Measurements from ENCODE around the gene ZFYVE21.

ZFYVE21 gene

GRCh38 chr14:103705504-103706284 lies 9.9 kb upstream of the ZFYVE21 start:
- no peak for DNase-seq (ENCODE audit: low read depth in 2 of 2)

- no peak for DNase-seq (ENCODE audit: low read depth in 2 of 2)
Measured at GRCh38 chr14:103706551-103707328, 8.9 kb upstream of the ZFYVE21 start.

- no peak for DNase-seq (ENCODE audit: low read depth in 2 of 2)
Measured at GRCh38 chr14:103707329-103708263, 8.0 kb upstream of the ZFYVE21 start.

GRCh38 chr14:103708750-103709187 lies 6.8 kb upstream of the ZFYVE21 start:
- no peak for DNase-seq (ENCODE audit: low read depth in 2 of 2)

GRCh38 chr14:103709814-103710213 lies 5.8 kb upstream of the ZFYVE21 start:
- no peak for DNase-seq (ENCODE audit: low read depth in 2 of 2)

GRCh38 chr14:103710771-103711377 lies 4.7 kb upstream of the ZFYVE21 start:
- DNase-seq (ENCODE audit: low read depth in 2 of 2) = no peak

- DNase-seq (ENCODE audit: low read depth in 2 of 2) = no peak
Measured at GRCh38 chr14:103711516-103712431, 3.8 kb upstream of the ZFYVE21 start.

GRCh38 chr14:103712633-103713247 lies 2.9 kb upstream of the ZFYVE21 start:
- no peak for DNase-seq (ENCODE audit: low read depth in 2 of 2)

GRCh38 chr14:103713304-103714062 lies 2.1 kb upstream of the ZFYVE21 start:
- DNase-seq (ENCODE audit: low read depth in 2 of 2) = no peak

- no peak for DNase-seq (ENCODE audit: low read depth in 2 of 2)
Measured at GRCh38 chr14:103714063-103714724, 1.4 kb upstream of the ZFYVE21 start.

- DNase-seq (ENCODE audit: low read depth in 2 of 2) = no peak
Measured at GRCh38 chr14:103716091-103716801, 636 bp downstream of the ZFYVE21 start.

GRCh38 chr14:103716899-103717411 lies 1.3 kb downstream of the ZFYVE21 start:
- DNase-seq (ENCODE audit: low read depth in 2 of 2) = no peak

GRCh38 chr14:103718572-103718971 lies 3.0 kb downstream of the ZFYVE21 start:
- DNase-seq (ENCODE audit: low read depth in 2 of 2) = no peak

- DNase-seq (ENCODE audit: low read depth in 2 of 2) = no peak
Measured at GRCh38 chr14:103719751-103720150, 4.1 kb downstream of the ZFYVE21 start.

- DNase-seq (ENCODE audit: low read depth in 2 of 2) = peak in 1 of 2 donors; percentile 38
Measured at GRCh38 chr14:103721334-103722120, 5.9 kb downstream of the ZFYVE21 start.

GRCh38 chr14:103723748-103724081 lies 8.1 kb downstream of the ZFYVE21 start:
- no peak for DNase-seq (ENCODE audit: low read depth in 2 of 2)

- DNase-seq (ENCODE audit: low read depth in 2 of 2) = no peak
Measured at GRCh38 chr14:103724116-103724515, 8.5 kb downstream of the ZFYVE21 start.
